Astrocyte of the cerebellum (primary cell): ENCODE measurements around the gene NAV1.

ENCODE experiments used
- DNase-seq: peaks from one replicate; pipeline ENCODE4 v3.0.0-alpha.2; 2011; ENCODE audit warnings: low read depth
- H3K4me3 ChIP-seq: 2 replicates; pipeline ENCODE4 v1.5.1; 2011; ENCODE audit warnings: mild to moderate bottlenecking, low read depth, low read length, moderate library complexity
- CTCF ChIP-seq: IDR thresholded peaks from 2 replicates; pipeline ENCODE4 v1.5.1; 2012; ENCODE audit warnings: low read length, low read depth, moderate library complexity, mild to moderate bottlenecking; ENCODE audit errors: missing control alignments
- in situ Hi-C: cut with HindIII; loops from 2 replicates; pipeline ENCODE4 v1.10.0; 2017; ENCODE audit warnings: low sequenced_read_pairs

NAV1 gene

DNA sequence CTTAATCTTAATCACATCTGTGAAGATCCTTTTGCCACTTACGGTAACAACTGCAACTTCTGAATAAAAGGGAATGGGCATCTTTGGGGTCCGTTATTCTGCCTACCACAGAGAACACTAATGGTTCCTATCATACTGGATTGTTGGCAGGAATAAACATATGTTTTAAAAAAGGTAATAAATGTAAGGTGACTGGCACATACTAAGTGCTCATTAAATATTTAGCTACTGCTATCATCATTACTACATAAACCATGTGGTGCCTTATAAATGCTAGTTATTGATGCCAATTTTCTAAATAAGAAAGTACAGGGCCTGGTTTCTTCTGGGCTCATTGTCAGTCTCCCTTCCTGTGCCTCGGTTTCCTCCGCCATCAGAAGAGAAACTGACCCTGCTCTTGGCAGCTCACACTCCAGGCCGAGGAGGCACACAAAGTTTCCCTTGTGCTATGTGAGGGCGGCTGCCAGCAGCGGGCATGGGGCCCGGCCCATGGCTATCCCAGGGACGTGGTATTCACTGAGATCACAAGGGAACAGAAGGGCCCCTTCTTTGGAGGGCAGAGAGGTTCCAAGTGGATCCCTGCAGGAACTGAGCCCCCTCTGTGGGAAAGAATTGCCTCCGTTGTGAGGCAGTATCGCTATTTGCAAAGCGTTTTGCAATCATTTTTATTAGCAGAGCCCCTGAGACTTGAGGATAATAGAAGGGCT lies 26.2 kb downstream of the NAV1 start:
- H3K4me3 ChIP-seq: no peak overlapping the region
- DNase-seq: no peak
- TF ChIP-seq CTCF: no peak
- in situ Hi-C loops: no loop called here

- in situ Hi-C loops: no loop called here
- DNase-seq: no peak
- H3K4me3 ChIP-seq: no peak overlapping the region
- no peak for TF ChIP-seq CTCF
Measured at GRCh38 chr1:201565771-201566528, 27.0 kb downstream of the NAV1 start.

DNA sequence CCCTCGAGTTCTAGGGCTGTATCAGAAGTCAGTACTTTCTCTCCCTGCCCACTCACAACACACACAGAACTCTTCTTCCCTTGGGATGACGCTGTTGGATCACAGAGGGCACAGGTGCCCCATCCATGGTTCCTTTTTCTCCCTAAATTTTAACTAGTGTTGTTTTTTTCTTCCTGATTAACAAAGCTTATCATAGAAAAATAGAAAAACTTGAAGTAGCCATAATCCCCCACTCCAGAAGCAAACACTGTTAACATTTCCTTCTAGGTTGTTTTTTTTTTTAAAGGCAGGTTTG lies 27.5 kb downstream of the NAV1 start:
- in situ Hi-C loops: no loop called here
- DNase-seq: no peak
- TF ChIP-seq CTCF: no peak
- no peak overlapping the region for H3K4me3 ChIP-seq

DNA sequence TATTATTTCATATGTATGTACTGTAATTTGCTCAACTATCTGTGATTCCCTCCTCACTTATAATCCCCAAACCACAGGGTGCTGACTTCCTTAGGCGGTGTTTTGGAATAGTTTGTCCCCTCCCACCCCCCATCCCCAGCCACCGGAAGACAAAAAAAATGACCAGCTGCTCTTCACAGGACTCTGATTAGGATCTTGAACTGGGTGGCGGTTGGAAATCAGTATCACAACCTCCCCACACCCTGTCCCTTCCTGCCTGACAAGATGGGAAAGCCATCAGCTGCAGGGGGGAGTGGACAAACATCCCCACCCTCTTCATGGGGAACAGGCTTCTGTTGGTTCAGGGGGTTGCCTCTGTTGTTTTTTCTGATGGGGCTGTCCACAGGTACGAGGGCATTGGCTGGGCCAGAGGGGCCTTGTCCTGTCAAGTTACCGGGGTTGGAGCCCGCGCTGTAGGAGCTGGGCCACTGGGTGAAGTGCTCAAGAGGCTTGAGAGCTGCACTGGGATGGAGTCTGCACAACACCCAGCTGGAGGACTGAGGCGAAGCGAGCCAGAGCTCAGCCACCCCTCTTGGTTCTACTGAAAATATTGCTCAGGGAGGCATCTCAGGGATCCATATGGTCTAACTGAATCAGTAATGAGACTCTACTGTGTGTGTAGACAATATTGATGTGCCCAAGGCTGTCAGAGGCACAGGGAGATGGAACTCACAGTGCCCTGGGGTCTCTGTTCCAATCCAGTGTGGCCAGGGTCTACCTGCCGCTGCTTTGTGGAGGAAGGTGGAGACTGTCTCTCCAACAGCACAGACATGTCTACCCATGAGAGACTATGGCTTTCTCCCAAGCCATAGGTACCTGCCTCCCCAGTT lies 28.2 kb downstream of the NAV1 start:
- TF ChIP-seq CTCF: no peak
- in situ Hi-C loops: no loop called here
- no peak overlapping the region for H3K4me3 ChIP-seq
- DNase-seq: no peak

DNA sequence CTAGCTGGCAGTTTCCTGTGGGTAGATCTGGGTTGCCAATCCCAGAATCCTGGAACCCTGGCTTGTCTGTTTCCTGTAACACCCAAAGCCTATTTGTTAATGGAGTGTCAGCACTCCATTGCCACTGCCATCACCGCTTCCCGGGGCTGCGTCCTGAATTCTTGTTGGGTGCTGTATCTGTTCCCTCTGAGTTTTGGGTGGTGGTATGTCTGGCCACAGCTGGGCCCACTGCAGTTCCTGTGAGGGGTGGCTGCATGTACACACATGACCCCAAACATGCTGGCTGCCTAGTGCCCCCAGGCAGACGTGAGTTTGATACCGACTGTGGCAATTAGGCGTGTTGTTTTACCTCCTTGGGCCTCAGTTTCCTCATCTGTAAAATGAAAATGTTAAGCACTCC lies 29.3 kb downstream of the NAV1 start:
- in situ Hi-C loops: no loop called here
- DNase-seq: no peak
- no peak for TF ChIP-seq CTCF
- H3K4me3 ChIP-seq: no peak overlapping the region

DNA sequence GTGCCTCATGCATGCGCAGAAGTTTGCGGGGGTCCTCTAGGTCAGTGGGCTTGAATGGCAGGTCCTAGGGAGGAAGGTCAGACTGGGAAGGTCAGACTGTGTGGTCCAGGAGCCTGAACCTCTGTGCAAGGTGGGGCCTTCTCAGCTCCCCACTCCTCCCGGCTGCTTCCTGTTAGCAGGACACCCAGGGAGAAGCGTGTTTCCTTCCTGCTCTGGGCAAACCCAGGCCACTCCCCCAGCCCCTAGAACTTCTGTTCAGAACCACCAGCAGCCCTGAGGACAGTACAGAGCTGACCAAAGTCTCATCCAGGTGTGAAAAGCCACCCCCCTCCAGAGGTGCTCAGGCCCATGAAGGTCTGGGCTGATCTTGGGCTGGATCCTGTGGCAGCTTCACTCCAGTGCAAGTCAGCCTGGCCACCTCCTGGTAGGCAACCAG lies 29.9 kb downstream of the NAV1 start:
- in situ Hi-C loops: no loop called here

More for the DNA sequence above, 29.9 kb downstream of the NAV1 start:
- no peak overlapping the region for H3K4me3 ChIP-seq
- TF ChIP-seq CTCF: no peak
- DNase-seq: no peak
